ENCODE results near the gene TOM1L2. TPM values are rescaled to one million over a fixed set of nuclear protein-coding genes. Genes with fewer than 3 reads are reported as not detected.
"Not testable (repeated sequence)": the region's sequence is repeated elsewhere in the genome, so short reads cannot be mapped to it uniquely, and the experiment has no call there.

Gene TOM1L2
- total RNA-seq, 1 donor from 2014 or later, result 18.3 TPM

DNA sequence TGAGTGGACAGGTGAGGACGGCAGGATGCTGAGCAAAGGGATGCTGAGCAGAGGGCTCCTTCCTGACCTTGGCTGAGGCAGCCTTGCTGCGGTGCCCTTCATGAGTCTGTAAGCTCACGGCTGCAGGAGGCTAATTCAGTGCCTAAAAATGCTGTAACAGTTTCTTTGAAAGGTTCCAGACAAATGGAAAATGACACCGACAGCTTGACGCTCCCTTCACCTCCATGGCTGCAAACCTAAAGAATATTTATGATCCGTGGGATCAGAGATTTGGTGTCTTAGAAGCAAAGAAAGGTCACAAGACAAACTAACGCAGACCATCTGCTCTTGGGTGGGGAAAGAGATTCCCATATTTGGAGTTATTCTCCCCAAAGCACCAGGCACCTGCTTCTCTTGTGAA lies 28.0 kb downstream of the TOM1L2 start:
- TF ChIP-seq CTCF (IDR thresholded peaks at IDR 0.05), result no peak
- no peak for DNase-seq
- Mint-ChIP-seq H3K27ac (no peak overlapping the region), H3K4me3 (no peak overlapping the region), H3K4me1 (peaks cover 9% of the 10 kb centered on the region), H3K36me3 (ENCODE audit: low read depth) (peaks cover 1% of the 10 kb centered on the region), H3K27me3 (no peaks in the 10 kb centered on the region), H3K9me3 (no peaks in the 10 kb centered on the region)
- intact Hi-C loops (cut with micrococcal nuclease), result no loop called here
- POLR2A ChIA-PET, result interaction anchor here (1.1 kb wide), 1 partner anchor 8 kb away, joined by 3 read pairs; no protein-coding TSS in a partner anchor
- ATAC-seq (ENCODE audit: low read depth), result no peak
- CTCF ChIA-PET, result interaction anchor here (0.9 kb wide), 1 partner anchor 8 kb away, joined by 3 read pairs; no protein-coding TSS in a partner anchor

- H3K4me1 Mint-ChIP-seq, result peaks cover 9% of the 10 kb centered on the region
- no peak overlapping the region for H3K27ac Mint-ChIP-seq
- no peak for TF ChIP-seq CTCF (IDR thresholded peaks at IDR 0.05)
- no peaks in the 10 kb centered on the region for H3K9me3 Mint-ChIP-seq
- POLR2A ChIA-PET, result no interaction called here
- intact Hi-C loops (cut with micrococcal nuclease), result no loop called here
- H3K36me3 Mint-ChIP-seq (ENCODE audit: low read depth), result no peaks in the 10 kb centered on the region
- H3K4me3 Mint-ChIP-seq, result no peak overlapping the region
- DNase-seq (no peak), ATAC-seq (ENCODE audit: low read depth) (no peak)
- CTCF ChIA-PET, result no interaction called here
- no peaks in the 10 kb centered on the region for H3K27me3 Mint-ChIP-seq
Measured at GRCh38 chr17:17943281-17943984, 28.8 kb downstream of the TOM1L2 start.

GRCh38 chr17:17942846-17943245 lies 29.4 kb downstream of the TOM1L2 start:
- CTCF ChIA-PET, result no interaction called here
- no peaks in the 10 kb centered on the region for H3K27me3 Mint-ChIP-seq
- no peak for TF ChIP-seq CTCF (IDR thresholded peaks at IDR 0.05)
- POLR2A ChIA-PET, result no interaction called here
- no peak overlapping the region for H3K4me3 Mint-ChIP-seq
- DNase-seq, result no peak
- no peaks in the 10 kb centered on the region for H3K9me3 Mint-ChIP-seq
- no peaks in the 10 kb centered on the region for H3K36me3 Mint-ChIP-seq (ENCODE audit: low read depth)
- ATAC-seq (ENCODE audit: low read depth), result no peak
- H3K27ac Mint-ChIP-seq, result no peak overlapping the region
- peaks cover 9% of the 10 kb centered on the region for H3K4me1 Mint-ChIP-seq
- intact Hi-C loops (cut with micrococcal nuclease), result no loop called here

GRCh38 chr17:17941015-17941414 lies 31.2 kb downstream of the TOM1L2 start:
- intact Hi-C loops (cut with micrococcal nuclease), result no loop called here
- peaks cover 10% of the 10 kb centered on the region for H3K4me1 Mint-ChIP-seq
- DNase-seq, result no peak
- no peaks in the 10 kb centered on the region for H3K27me3 Mint-ChIP-seq
- no peak for TF ChIP-seq CTCF (IDR thresholded peaks at IDR 0.05)
- CTCF ChIA-PET, result interaction anchor here (0.6 kb wide), 1 partner anchor 22 kb away, joined by 3 read pairs; no protein-coding TSS in a partner anchor
- H3K36me3 Mint-ChIP-seq (ENCODE audit: low read depth), result no peaks in the 10 kb centered on the region
- POLR2A ChIA-PET, result no interaction called here
- no peak overlapping the region for H3K27ac Mint-ChIP-seq
- H3K9me3 Mint-ChIP-seq, result no peaks in the 10 kb centered on the region
- H3K4me3 Mint-ChIP-seq, result no peak overlapping the region
- ATAC-seq (ENCODE audit: low read depth), result no peak

GRCh38 chr17:17940441-17940911 lies 31.7 kb downstream of the TOM1L2 start:
- Mint-ChIP-seq H3K4me1 (peaks cover 14% of the 10 kb centered on the region), H3K4me3 (no peak overlapping the region), H3K9me3 (no peaks in the 10 kb centered on the region), H3K36me3 (ENCODE audit: low read depth) (no peaks in the 10 kb centered on the region), H3K27me3 (no peaks in the 10 kb centered on the region), H3K27ac (no peak overlapping the region)
- TF ChIP-seq CTCF (IDR thresholded peaks at IDR 0.05), result no peak
- POLR2A ChIA-PET, result no interaction called here
- CTCF ChIA-PET, result interaction anchor here (0.6 kb wide), 1 partner anchor 21 kb away, joined by 3 read pairs; no protein-coding TSS in a partner anchor
- DNase-seq, result no peak
- intact Hi-C loops (cut with micrococcal nuclease), result no loop called here
- ATAC-seq (ENCODE audit: low read depth), result no peak

GRCh38 chr17:17939941-17940340 lies 32.3 kb downstream of the TOM1L2 start:
- CTCF ChIA-PET; intact Hi-C loops (cut with micrococcal nuclease); H3K36me3 Mint-ChIP-seq (ENCODE audit: low read depth); ATAC-seq (ENCODE audit: low read depth); DNase-seq; H3K4me3 Mint-ChIP-seq; H3K27me3 Mint-ChIP-seq; H3K9me3 Mint-ChIP-seq; H3K27ac Mint-ChIP-seq: not testable (repeated sequence)
- H3K4me1 Mint-ChIP-seq, result peaks cover 15% of the 10 kb centered on the region
- POLR2A ChIA-PET, result interaction anchor here (0.7 kb wide), 1 partner anchor 20 kb away, joined by 12 read pairs; no protein-coding TSS in a partner anchor

Measured in activated B cell treated with CpG ODN at 0.5 μM for 24 hours (primary cell).